ENCODE results near the gene TNFSF12.

GRCh38 chr17:7557775-7558543, 9.1 kb downstream of the TNFSF12 start:
- TF ChIP-seq, protein P1, sequence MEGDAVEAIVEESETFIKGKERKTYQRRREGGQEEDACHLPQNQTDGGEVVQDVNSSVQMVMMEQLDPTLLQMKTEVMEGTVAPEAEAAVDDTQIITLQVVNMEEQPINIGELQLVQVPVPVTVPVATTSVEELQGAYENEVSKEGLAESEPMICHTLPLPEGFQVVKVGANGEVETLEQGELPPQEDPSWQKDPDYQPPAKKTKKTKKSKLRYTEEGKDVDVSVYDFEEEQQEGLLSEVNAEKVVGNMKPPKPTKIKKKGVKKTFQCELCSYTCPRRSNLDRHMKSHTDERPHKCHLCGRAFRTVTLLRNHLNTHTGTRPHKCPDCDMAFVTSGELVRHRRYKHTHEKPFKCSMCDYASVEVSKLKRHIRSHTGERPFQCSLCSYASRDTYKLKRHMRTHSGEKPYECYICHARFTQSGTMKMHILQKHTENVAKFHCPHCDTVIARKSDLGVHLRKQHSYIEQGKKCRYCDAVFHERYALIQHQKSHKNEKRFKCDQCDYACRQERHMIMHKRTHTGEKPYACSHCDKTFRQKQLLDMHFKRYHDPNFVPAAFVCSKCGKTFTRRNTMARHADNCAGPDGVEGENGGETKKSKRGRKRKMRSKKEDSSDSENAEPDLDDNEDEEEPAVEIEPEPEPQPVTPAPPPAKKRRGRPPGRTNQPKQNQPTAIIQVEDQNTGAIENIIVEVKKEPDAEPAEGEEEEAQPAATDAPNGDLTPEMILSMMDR (IDR thresholded peaks at IDR 0.05), result no peak
- TF ChIP-seq POLR2AphosphoS5 (IDR thresholded peaks at IDR 0.05; ENCODE audit: insufficient read depth in 1 of 2, low read depth in 1 of 2) (peak; percentile 90 to 92), POLR2A (IDR thresholded peaks at IDR 0.05) (peak in 1 of 2 donors; percentile 33)
